HEK293 (cell line): Measurements from ENCODE around the gene RAC2.

Experiments used
- CTCF ChIA-PET: fragments of 350-600 bp; formaldehyde crosslinking; extraction: SDS; loops from one replicate; lab custom pipeline; 2021; ENCODE audit warnings: antibody characterized with exemption; lab: Yijun Ruan, JAX
- POLR2A ChIA-PET: fragments of 300-600 bp; formaldehyde crosslinking; extraction: SDS; loops from one replicate; lab custom pipeline; 2020; ENCODE audit warnings: antibody characterized with exemption, inconsistent platforms; lab: Yijun Ruan, JAX
- H3K27ac ChIP-seq: fragments of 200-500 bp; sonication (Bioruptor generic); 2 replicates; pipeline ENCODE4 v1.5.1; 2014; ENCODE audit warnings: low read depth, low read length, control low read depth, inconsistent platforms; ENCODE audit errors: extremely low read depth
- H3K36me3 ChIP-seq, 2 experiments: fragments of 200-500 bp in 1 of 2; sonication (Bioruptor generic) in 1 of 2; 1 replicate in 1 of 2; 2 replicates in 1 of 2; pipeline ENCODE4 v1.5.1; 2014 to 2017; ENCODE audit warnings: inconsistent platforms in 2 of 2, low read length in 2 of 2; ENCODE audit not compliant: control insufficient read depth in 2 of 2, insufficient read depth in 1 of 2
- H3K4me1 ChIP-seq: fragments of 200-500 bp; sonication (Bioruptor generic); 2 replicates; pipeline ENCODE4 v1.5.1; 2014; ENCODE audit warnings: mild to moderate bottlenecking, low read length, inconsistent platforms; ENCODE audit not compliant: control insufficient read depth, insufficient read depth
- H3K4me3 ChIP-seq: 2 replicates; pipeline ENCODE4 v1.5.1; 2011; ENCODE audit warnings: low read depth, mild to moderate bottlenecking, control low read depth, low read length, moderate library complexity
- H3K9me3 ChIP-seq: fragments of 200-500 bp; sonication (Bioruptor generic); 2 replicates; pipeline ENCODE4 v1.5.1; 2014; ENCODE audit warnings: low read depth, low read length, inconsistent platforms; ENCODE audit not compliant: control insufficient read depth, insufficient read depth
- KLF10 ChIP-seq: fragments of 450-650 bp; IDR thresholded peaks from 2 replicates; pipeline ENCODE4 v1.5.1; 2018; ENCODE audit warnings: missing biosample characterization, mild to moderate bottlenecking, missing genetic modification characterization
- REPIN1 ChIP-seq: fragments of 450-650 bp; formaldehyde crosslinking; IDR thresholded peaks from 2 replicates; pipeline ENCODE4 v1.5.1; 2017; ENCODE audit warnings: missing biosample characterization, missing genetic modification characterization, low read depth
- SP3 ChIP-seq: fragments of 450-650 bp; formaldehyde crosslinking; IDR thresholded peaks from 2 replicates; pipeline ENCODE4 v1.5.1; 2016; ENCODE audit warnings: missing biosample characterization, missing genetic modification characterization
- ZBTB20 ChIP-seq: fragments of 450-650 bp; formaldehyde crosslinking; IDR thresholded peaks from 2 replicates; pipeline ENCODE4 v1.5.1; 2016; ENCODE audit warnings: missing biosample characterization, missing genetic modification characterization
- ZIC2 ChIP-seq: fragments of 450-650 bp; formaldehyde crosslinking; IDR thresholded peaks from 2 replicates; pipeline ENCODE4 v1.5.1; 2016; ENCODE audit warnings: missing biosample characterization, missing genetic modification characterization
- ZNF138 ChIP-seq: fragments of 450-650 bp; formaldehyde crosslinking; IDR thresholded peaks from 2 replicates; pipeline ENCODE4 v1.5.1; 2016; ENCODE audit warnings: missing biosample characterization, missing genetic modification characterization, borderline replicate concordance
- ZNF37A ChIP-seq: fragments of 450-650 bp; IDR thresholded peaks from 2 replicates; pipeline ENCODE4 v1.5.1; 2018; ENCODE audit warnings: missing biosample characterization, missing genetic modification characterization
- ZNF510 ChIP-seq: fragments of 450-650 bp; formaldehyde crosslinking; IDR thresholded peaks from 2 replicates; pipeline ENCODE4 v1.5.1; 2018; ENCODE audit warnings: mild to moderate bottlenecking, missing genetic modification characterization, missing biosample characterization; ENCODE audit not compliant: insufficient replicate concordance
- ZNF701 ChIP-seq: fragments of 450-650 bp; formaldehyde crosslinking; IDR thresholded peaks from 2 replicates; pipeline ENCODE4 v1.5.1; 2016; ENCODE audit warnings: missing biosample characterization, missing genetic modification characterization
- ZNF785 ChIP-seq: fragments of 450-650 bp; formaldehyde crosslinking; IDR thresholded peaks from 2 replicates; pipeline ENCODE4 v1.5.1; 2016; ENCODE audit warnings: missing biosample characterization, missing genetic modification characterization
- ZNF792 ChIP-seq: fragments of 450-650 bp; formaldehyde crosslinking; IDR thresholded peaks from 2 replicates; pipeline ENCODE4 v1.5.1; 2016; ENCODE audit warnings: missing biosample characterization, missing genetic modification characterization
- TF ChIP-seq, protein P1 (sequence below): fragments of 450-650 bp; formaldehyde crosslinking; optimal IDR thresholded peaks from 2 replicates; pipeline ENCODE3; 2016; ENCODE audit warnings: missing biosample characterization, mild to moderate bottlenecking, missing genetic modification characterization
- TF ChIP-seq, protein P2 (sequence below): fragments of 450-650 bp; formaldehyde crosslinking; conservative IDR thresholded peaks from 2 replicates; pipeline ENCODE4 v1.5.1; 2016; ENCODE audit warnings: low read depth, missing biosample characterization, missing genetic modification characterization
- TF ChIP-seq, protein P3 (sequence below): fragments of 450-650 bp; formaldehyde crosslinking; IDR thresholded peaks from 2 replicates; pipeline ENCODE4 v1.5.1; 2017; ENCODE audit warnings: missing biosample characterization, missing genetic modification characterization

RAC2 gene

DNA sequence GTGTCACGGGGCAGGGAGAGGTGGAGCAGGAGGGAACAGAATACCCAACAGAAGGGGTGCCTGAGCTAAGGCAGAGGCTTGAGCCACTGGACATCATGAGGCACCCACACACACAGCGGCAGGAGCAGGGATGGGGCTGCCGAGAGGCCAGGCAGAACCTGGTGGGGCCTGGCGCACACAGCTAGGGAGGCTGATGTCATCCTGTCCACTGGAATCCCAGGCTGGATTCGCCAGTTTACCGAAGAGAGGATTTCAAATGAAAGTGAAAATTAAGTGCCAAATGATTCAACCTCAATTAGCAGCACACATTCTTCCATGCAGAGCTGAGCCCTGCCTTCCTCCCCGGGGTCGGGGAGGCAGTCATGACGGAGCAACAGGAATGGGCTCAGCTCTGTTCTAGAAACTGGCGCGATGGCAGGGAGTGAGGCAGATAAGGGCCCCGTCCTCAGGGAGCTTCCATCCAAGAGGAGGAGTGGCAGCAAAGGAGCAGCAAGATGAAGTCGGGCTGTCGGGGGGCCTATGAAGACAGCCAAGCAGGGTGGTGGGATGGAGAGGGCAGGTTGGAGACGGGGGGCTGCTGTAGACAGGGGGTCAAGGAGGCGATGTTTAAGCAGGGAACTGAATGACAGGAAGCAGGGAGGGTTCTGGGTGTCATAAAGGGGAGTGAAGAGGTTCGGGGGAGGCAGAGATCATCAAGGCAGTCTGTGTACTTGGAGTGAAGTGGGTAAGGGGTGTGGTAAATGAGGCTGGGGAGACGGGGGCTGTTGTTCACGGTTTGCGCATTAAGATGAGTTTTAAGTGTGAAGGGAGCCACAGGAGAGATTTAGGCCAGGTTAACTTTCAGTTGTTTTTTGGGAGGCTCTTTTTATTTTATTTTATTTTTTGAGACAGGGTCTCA is 6.4 kb downstream of the RAC2 start:
- Histone ChIP-seq H3K4me1 (no peaks in the 10 kb centered on the region), H3K9me3 (no peaks in the 10 kb centered on the region), H3K36me3 (no peaks in the 10 kb centered on the region), H3K27ac (no peak overlapping the region), H3K4me3 (no peak overlapping the region)
- TF ChIP-seq ZIC2 (tag by site-specific recombination) (peak; percentile 16; the same call in 1 of the 2 replicates), ZBTB20 (peak; percentile 20; the same call in 1 of the 2 replicates), ZNF701 (tag by site-specific recombination) (no peak), ZNF37A (tag by site-specific recombination) (no peak)
- ChIA-PET CTCF (interaction anchor here (1.0 to 1.3 kb wide), 3 partner anchors 8 to 38 kb away, joined by 3 to 8 read pairs (median 3); no protein-coding TSS in a partner anchor), POLR2A (interaction anchor here (0.6 kb wide), 1 partner anchor 470 kb away, joined by 4 read pairs; no protein-coding TSS in a partner anchor)

DNA sequence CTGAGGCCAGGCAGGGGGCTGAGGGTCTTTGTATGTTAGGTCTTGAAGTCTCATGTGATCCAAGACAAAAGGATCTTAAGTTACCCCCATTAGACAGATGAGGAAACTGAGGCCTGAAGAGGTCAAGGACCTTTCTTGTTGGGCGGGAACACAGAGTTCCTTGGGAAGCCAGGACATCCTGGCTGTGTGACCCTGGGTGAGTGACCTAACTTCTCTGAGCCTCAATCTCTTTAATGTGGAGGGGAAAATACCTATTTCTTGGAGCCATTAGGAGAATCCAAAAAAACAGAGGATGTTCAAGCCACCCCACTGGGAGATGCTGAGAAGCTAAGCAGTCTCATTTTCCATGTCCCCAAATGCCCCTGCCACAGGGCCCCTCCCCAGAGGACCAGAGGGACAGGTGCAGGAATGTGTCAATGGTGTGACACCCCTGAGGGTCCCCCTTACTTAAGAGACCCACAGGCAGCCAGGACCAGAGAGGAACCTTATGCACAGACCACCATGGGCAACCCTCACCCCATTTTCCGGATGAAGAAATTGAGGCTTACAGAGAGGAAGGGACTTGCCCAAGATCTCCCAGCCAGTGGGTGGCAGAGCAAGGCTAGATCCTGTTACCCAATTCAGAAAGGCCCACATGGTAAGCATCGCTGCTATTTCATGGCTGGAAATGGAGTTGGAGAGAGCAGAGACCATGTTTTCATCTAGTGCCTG is 8.0 kb downstream of the RAC2 start:
- no peaks in the 10 kb centered on the region for H3K9me3 ChIP-seq
- POLR2A ChIA-PET: no interaction called here
- TF ChIP-seq, protein P1, sequence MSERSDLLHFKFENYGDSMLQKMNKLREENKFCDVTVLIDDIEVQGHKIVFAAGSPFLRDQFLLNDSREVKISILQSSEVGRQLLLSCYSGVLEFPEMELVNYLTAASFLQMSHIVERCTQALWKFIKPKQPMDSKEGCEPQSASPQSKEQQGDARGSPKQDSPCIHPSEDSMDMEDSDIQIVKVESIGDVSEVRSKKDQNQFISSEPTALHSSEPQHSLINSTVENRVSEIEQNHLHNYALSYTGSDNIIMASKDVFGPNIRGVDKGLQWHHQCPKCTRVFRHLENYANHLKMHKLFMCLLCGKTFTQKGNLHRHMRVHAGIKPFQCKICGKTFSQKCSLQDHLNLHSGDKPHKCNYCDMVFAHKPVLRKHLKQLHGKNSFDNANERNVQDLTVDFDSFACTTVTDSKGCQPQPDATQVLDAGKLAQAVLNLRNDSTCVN: no peak
- TF ChIP-seq ZNF510 (tag by site-specific recombination): no peak
- TF ChIP-seq REPIN1 (tag by site-specific recombination): no peak
- TF ChIP-seq, protein P2, sequence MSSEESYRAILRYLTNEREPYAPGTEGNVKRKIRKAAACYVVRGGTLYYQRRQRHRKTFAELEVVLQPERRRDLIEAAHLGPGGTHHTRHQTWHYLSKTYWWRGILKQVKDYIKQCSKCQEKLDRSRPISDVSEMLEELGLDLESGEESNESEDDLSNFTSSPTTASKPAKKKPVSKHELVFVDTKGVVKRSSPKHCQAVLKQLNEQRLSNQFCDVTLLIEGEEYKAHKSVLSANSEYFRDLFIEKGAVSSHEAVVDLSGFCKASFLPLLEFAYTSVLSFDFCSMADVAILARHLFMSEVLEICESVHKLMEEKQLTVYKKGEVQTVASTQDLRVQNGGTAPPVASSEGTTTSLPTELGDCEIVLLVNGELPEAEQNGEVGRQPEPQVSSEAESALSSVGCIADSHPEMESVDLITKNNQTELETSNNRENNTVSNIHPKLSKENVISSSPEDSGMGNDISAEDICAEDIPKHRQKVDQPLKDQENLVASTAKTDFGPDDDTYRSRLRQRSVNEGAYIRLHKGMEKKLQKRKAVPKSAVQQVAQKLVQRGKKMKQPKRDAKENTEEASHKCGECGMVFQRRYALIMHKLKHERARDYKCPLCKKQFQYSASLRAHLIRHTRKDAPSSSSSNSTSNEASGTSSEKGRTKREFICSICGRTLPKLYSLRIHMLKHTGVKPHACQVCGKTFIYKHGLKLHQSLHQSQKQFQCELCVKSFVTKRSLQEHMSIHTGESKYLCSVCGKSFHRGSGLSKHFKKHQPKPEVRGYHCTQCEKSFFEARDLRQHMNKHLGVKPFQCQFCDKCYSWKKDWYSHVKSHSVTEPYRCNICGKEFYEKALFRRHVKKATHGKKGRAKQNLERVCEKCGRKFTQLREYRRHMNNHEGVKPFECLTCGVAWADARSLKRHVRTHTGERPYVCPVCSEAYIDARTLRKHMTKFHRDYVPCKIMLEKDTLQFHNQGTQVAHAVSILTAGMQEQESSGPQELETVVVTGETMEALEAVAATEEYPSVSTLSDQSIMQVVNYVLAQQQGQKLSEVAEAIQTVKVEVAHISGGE (tag by site-specific recombination): no peak
- TF ChIP-seq ZNF785 (tag by site-specific recombination): no peak
- TF ChIP-seq ZNF138 (tag by site-specific recombination): no peak
- no peak for TF ChIP-seq SP3
- TF ChIP-seq ZNF792: no peak
- TF ChIP-seq, protein P3, sequence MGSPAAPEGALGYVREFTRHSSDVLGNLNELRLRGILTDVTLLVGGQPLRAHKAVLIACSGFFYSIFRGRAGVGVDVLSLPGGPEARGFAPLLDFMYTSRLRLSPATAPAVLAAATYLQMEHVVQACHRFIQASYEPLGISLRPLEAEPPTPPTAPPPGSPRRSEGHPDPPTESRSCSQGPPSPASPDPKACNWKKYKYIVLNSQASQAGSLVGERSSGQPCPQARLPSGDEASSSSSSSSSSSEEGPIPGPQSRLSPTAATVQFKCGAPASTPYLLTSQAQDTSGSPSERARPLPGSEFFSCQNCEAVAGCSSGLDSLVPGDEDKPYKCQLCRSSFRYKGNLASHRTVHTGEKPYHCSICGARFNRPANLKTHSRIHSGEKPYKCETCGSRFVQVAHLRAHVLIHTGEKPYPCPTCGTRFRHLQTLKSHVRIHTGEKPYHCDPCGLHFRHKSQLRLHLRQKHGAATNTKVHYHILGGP (tag by site-specific recombination): no peak
- TF ChIP-seq KLF10: no peak
- TF ChIP-seq, all 188 proteins: peak for 0
- CTCF ChIA-PET: interaction anchor here (1.0 kb wide), 1 partner anchor 24 kb away, joined by 3 read pairs; no protein-coding TSS in a partner anchor
- no peak overlapping the region for H3K4me3 ChIP-seq
- H3K4me1 ChIP-seq: no peaks in the 10 kb centered on the region
- H3K36me3 ChIP-seq: no peaks in the 10 kb centered on the region
- H3K27ac ChIP-seq: no peak overlapping the region
